Nephron progenitor cell (in vitro differentiated cells): ENCODE data around the gene PDP2.
"Not testable (repeated sequence)": the region's sequence is repeated elsewhere in the genome, so short reads cannot be mapped to it uniquely, and the experiment has no call there.

Source experiments
- DNase-seq: peaks from one replicate; pipeline ENCODE4 v3.0.0; 2021
- H3K27ac Mint-ChIP-seq: 2 replicates; pipeline ENCODE4 v1.8.0; 2021; ENCODE audit warnings: mild to moderate bottlenecking, moderate library complexity, mixed read lengths
- H3K27me3 Mint-ChIP-seq: 2 replicates; pipeline ENCODE4 v1.8.0; 2021; ENCODE audit warnings: mild to moderate bottlenecking, low read depth, mixed read lengths; ENCODE audit not compliant: poor library complexity
- H3K36me3 Mint-ChIP-seq: 2 replicates; pipeline ENCODE4 v1.8.0; 2021; ENCODE audit warnings: low read depth, mixed read lengths
- H3K4me1 Mint-ChIP-seq: 2 replicates; pipeline ENCODE4 v1.8.0; 2021; ENCODE audit warnings: mixed read lengths
- H3K4me3 Mint-ChIP-seq: 2 replicates; pipeline ENCODE4 v1.8.0; 2021; ENCODE audit warnings: mild to moderate bottlenecking, moderate library complexity, mixed read lengths
- H3K9me3 Mint-ChIP-seq: 2 replicates; pipeline ENCODE4 v1.8.0; 2021; ENCODE audit warnings: mild to moderate bottlenecking, moderate library complexity, mixed read lengths
- CTCF ChIP-seq: fragments of 200-600 bp; sonication (generic); IDR thresholded peaks from 2 replicates; pipeline ENCODE4 v1.5.0; 2021; ENCODE audit warnings: antibody characterized with exemption

Gene PDP2

GRCh38 chr16:66869424-66869823 lies 10.9 kb upstream of the PDP2 start:
- no peak overlapping the region for H3K27ac Mint-ChIP-seq
- H3K36me3 Mint-ChIP-seq: no peaks in the 10 kb centered on the region
- H3K9me3 Mint-ChIP-seq: no peaks in the 10 kb centered on the region
- no peak for TF ChIP-seq CTCF
- peaks cover 22% of the 10 kb centered on the region for H3K27me3 Mint-ChIP-seq
- no peak for DNase-seq
- no peak overlapping the region for H3K4me3 Mint-ChIP-seq
- H3K4me1 Mint-ChIP-seq: peaks cover 30% of the 10 kb centered on the region

- H3K4me3 Mint-ChIP-seq, H3K27ac Mint-ChIP-seq, H3K36me3 Mint-ChIP-seq, H3K9me3 Mint-ChIP-seq, DNase-seq: not testable (repeated sequence)
- Mint-ChIP-seq H3K27me3 (peaks cover 27% of the 10 kb centered on the region), H3K4me1 (peaks cover 40% of the 10 kb centered on the region)
These were observed 9.0 kb upstream of the PDP2 start for GRCh38 chr16:66871363-66871762.

GRCh38 chr16:66871840-66872239 lies 8.5 kb upstream of the PDP2 start:
- H3K27me3 Mint-ChIP-seq: peaks cover 27% of the 10 kb centered on the region
- no peak for TF ChIP-seq CTCF
- no peak for DNase-seq
- H3K4me1 Mint-ChIP-seq: peaks cover 40% of the 10 kb centered on the region
- no peak overlapping the region for H3K4me3 Mint-ChIP-seq
- H3K36me3 Mint-ChIP-seq: no peaks in the 10 kb centered on the region
- H3K27ac Mint-ChIP-seq: no peak overlapping the region
- no peaks in the 10 kb centered on the region for H3K9me3 Mint-ChIP-seq

GRCh38 chr16:66872559-66872942 lies 7.8 kb upstream of the PDP2 start:
- peaks cover 39% of the 10 kb centered on the region for H3K4me1 Mint-ChIP-seq
- H3K9me3 Mint-ChIP-seq: no peaks in the 10 kb centered on the region
- H3K27me3 Mint-ChIP-seq: peaks cover 27% of the 10 kb centered on the region
- H3K27ac Mint-ChIP-seq: no peak overlapping the region
- no peak for DNase-seq
- no peaks in the 10 kb centered on the region for H3K36me3 Mint-ChIP-seq
- TF ChIP-seq CTCF: no peak
- H3K4me3 Mint-ChIP-seq: peak overlapping the region; percentile 79

- peak; percentile 94 for DNase-seq
- Mint-ChIP-seq H3K4me3 (peak overlapping the region; percentile 79), H3K27ac (no peak overlapping the region), H3K9me3 (no peaks in the 10 kb centered on the region), H3K27me3 (peaks cover 23% of the 10 kb centered on the region), H3K36me3 (no peaks in the 10 kb centered on the region), H3K4me1 (peaks cover 37% of the 10 kb centered on the region)
- peak; percentile 93 for TF ChIP-seq CTCF
These were observed 7.2 kb upstream of the PDP2 start for GRCh38 chr16:66872943-66873684.

- H3K9me3 Mint-ChIP-seq: no peaks in the 10 kb centered on the region
- H3K27me3 Mint-ChIP-seq: peaks cover 20% of the 10 kb centered on the region
- H3K4me1 Mint-ChIP-seq: peaks cover 43% of the 10 kb centered on the region
- DNase-seq: no peak
- TF ChIP-seq CTCF: no peak
- no peak overlapping the region for H3K27ac Mint-ChIP-seq
- H3K4me3 Mint-ChIP-seq: no peak overlapping the region
- no peaks in the 10 kb centered on the region for H3K36me3 Mint-ChIP-seq
These were observed 6.6 kb upstream of the PDP2 start for GRCh38 chr16:66873685-66874055.
